ENCODE measurements around the gene POR. TPM values are rescaled to one million over a fixed set of nuclear protein-coding genes. Genes with fewer than 3 reads are reported as not detected.

POR gene
- total RNA-seq, 1 donor: 73.1 TPM

DNA sequence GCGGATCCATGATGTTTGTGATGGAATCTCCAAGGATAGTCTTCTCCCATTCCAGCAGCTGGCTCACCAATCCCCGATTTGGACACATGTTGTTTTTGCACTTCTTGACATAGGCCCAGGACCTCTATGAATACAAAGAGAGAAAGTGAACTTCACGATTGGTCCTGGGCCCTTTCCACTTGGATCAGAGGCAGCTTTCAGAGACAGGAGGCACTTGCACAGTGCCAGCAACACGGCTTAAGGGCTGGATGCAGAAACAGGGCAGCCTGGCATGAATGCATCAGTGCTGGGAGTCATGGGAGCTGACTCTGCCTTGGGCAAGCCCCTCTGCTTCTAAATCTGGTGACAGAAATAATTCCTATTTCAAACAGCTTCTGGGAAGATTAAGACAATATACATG, 81.5 kb downstream of the POR start:
- H3K79me2 ChIP-seq (ENCODE audit: insufficient read depth, low read length): peaks cover 7% of the 10 kb centered on the region
- H3K36me3 ChIP-seq (ENCODE audit: insufficient read depth, low read length): peaks cover 21% of the 10 kb centered on the region
- peaks cover 6% of the 10 kb centered on the region for H4K20me1 ChIP-seq (ENCODE audit: insufficient read depth, low read length)
- no peaks in the 10 kb centered on the region for H3K9me3 ChIP-seq (ENCODE audit: low read depth, low read length)
- no peaks in the 10 kb centered on the region for H3K27me3 ChIP-seq (ENCODE audit: insufficient read depth, low read length)
- no peak overlapping the region for H3K27ac ChIP-seq (ENCODE audit: low read depth, low read length)
- no peak overlapping the region for H2AFZ ChIP-seq (ENCODE audit: low read length)
- H3K4me2 ChIP-seq (ENCODE audit: insufficient read depth, low read length): no peak overlapping the region
- peaks cover 6% of the 10 kb centered on the region for H3K4me1 ChIP-seq (ENCODE audit: insufficient read depth, low read length)
- DNase-seq (ENCODE audit: insufficient read length, low spot score, missing footprints): no peak
- no peak overlapping the region for H3K4me3 ChIP-seq (ENCODE audit: insufficient read depth, low read length)
- TF ChIP-seq CTCF (IDR thresholded peaks at IDR 0.05; ENCODE audit: extremely low read depth, low read depth, low read length): no peak

DNA sequence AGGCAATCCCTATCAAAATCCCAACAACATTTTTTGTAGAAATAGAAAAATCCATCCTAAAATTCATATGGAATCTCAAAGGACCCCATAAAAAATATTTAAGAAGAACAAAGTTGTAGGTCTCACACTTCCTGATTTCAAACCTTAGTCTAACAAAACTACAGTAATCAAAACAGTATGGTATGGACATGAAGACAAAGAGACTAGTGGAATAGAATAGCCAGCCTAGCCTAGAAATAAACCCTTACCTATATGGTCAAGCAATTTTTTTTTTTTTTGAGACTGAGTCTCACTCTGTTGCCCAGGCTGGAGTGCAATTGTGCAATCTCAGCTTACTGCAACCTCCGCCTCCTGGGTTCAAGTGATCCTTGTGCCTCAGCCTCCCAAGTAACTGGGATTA, 83.1 kb downstream of the POR start:
- no peak overlapping the region for H3K4me3 ChIP-seq (ENCODE audit: insufficient read depth, low read length)
- no peaks in the 10 kb centered on the region for H3K27me3 ChIP-seq (ENCODE audit: insufficient read depth, low read length)
- H2AFZ ChIP-seq (ENCODE audit: low read length): no peak overlapping the region
- H3K27ac ChIP-seq (ENCODE audit: low read depth, low read length): no peak overlapping the region
- H3K79me2 ChIP-seq (ENCODE audit: insufficient read depth, low read length): peaks cover 6% of the 10 kb centered on the region
- no peak overlapping the region for H3K4me2 ChIP-seq (ENCODE audit: insufficient read depth, low read length)
- DNase-seq (ENCODE audit: insufficient read length, low spot score, missing footprints): no peak
- TF ChIP-seq CTCF (IDR thresholded peaks at IDR 0.05; ENCODE audit: extremely low read depth, low read depth, low read length): no peak
- H3K36me3 ChIP-seq (ENCODE audit: insufficient read depth, low read length): peaks cover 25% of the 10 kb centered on the region
- H3K4me1 ChIP-seq (ENCODE audit: insufficient read depth, low read length): peaks cover 6% of the 10 kb centered on the region
- H3K9me3 ChIP-seq (ENCODE audit: low read depth, low read length): no peaks in the 10 kb centered on the region
- peaks cover 6% of the 10 kb centered on the region for H4K20me1 ChIP-seq (ENCODE audit: insufficient read depth, low read length)

GRCh38 chr7:76000566-76000965, 85.6 kb downstream of the POR start:
- Histone ChIP-seq H3K4me1 (ENCODE audit: insufficient read depth, low read length) (no peaks in the 10 kb centered on the region), H3K79me2 (ENCODE audit: insufficient read depth, low read length) (no peaks in the 10 kb centered on the region), H4K20me1 (ENCODE audit: insufficient read depth, low read length) (peaks cover 3% of the 10 kb centered on the region), H3K27me3 (ENCODE audit: insufficient read depth, low read length) (no peaks in the 10 kb centered on the region), H3K4me2 (ENCODE audit: insufficient read depth, low read length) (no peak overlapping the region), H3K27ac (ENCODE audit: low read depth, low read length) (no peak overlapping the region), H3K36me3 (ENCODE audit: insufficient read depth, low read length) (peaks cover 38% of the 10 kb centered on the region), H3K9me3 (ENCODE audit: low read depth, low read length) (no peaks in the 10 kb centered on the region), H2AFZ (ENCODE audit: low read length) (no peak overlapping the region), H3K4me3 (ENCODE audit: insufficient read depth, low read length) (no peak overlapping the region)
- no peak for TF ChIP-seq CTCF (IDR thresholded peaks at IDR 0.05; ENCODE audit: extremely low read depth, low read depth, low read length)
- DNase-seq (ENCODE audit: insufficient read length, low spot score, missing footprints): no peak

- Histone ChIP-seq H2AFZ (ENCODE audit: low read length) (no peak overlapping the region), H3K36me3 (ENCODE audit: insufficient read depth, low read length) (peaks cover 27% of the 10 kb centered on the region), H3K4me2 (ENCODE audit: insufficient read depth, low read length) (no peak overlapping the region), H4K20me1 (ENCODE audit: insufficient read depth, low read length) (peaks cover 3% of the 10 kb centered on the region), H3K9me3 (ENCODE audit: low read depth, low read length) (no peaks in the 10 kb centered on the region), H3K27ac (ENCODE audit: low read depth, low read length) (no peak overlapping the region), H3K4me1 (ENCODE audit: insufficient read depth, low read length) (no peaks in the 10 kb centered on the region), H3K79me2 (ENCODE audit: insufficient read depth, low read length) (no peaks in the 10 kb centered on the region), H3K4me3 (ENCODE audit: insufficient read depth, low read length) (no peak overlapping the region), H3K27me3 (ENCODE audit: insufficient read depth, low read length) (no peaks in the 10 kb centered on the region)
- DNase-seq (ENCODE audit: insufficient read length, low spot score, missing footprints): no peak
- no peak for TF ChIP-seq CTCF (IDR thresholded peaks at IDR 0.05; ENCODE audit: extremely low read depth, low read depth, low read length)
Measured at GRCh38 chr7:76002139-76002538, 87.2 kb downstream of the POR start.

Measured in osteoblast (primary cell).